Rectal smooth muscle tissue (tissue), 1 donor: ENCODE results near the gene LIMA1.
A peak's percentile ranks its signal among the peaks of the same experiment; 100 is the strongest.

Experiments used
- H3K27ac ChIP-seq: one replicate; pipeline ENCODE4 v1.7.0; 2013; ENCODE audit warnings: low read depth, low read length, inconsistent platforms
- H3K27me3 ChIP-seq: one replicate; pipeline ENCODE4 v1.7.0; 2013; ENCODE audit warnings: low read length; ENCODE audit not compliant: control insufficient read depth, insufficient read depth
- H3K36me3 ChIP-seq: one replicate; pipeline ENCODE4 v1.7.0; 2013; ENCODE audit warnings: low read length; ENCODE audit not compliant: control insufficient read depth, insufficient read depth
- H3K4me1 ChIP-seq: one replicate; pipeline ENCODE4 v1.7.0; 2013; ENCODE audit warnings: low read length; ENCODE audit not compliant: control insufficient read depth, insufficient read depth
- H3K4me3 ChIP-seq: one replicate; pipeline ENCODE4 v1.7.0; 2013; ENCODE audit warnings: low read length
- H3K9ac ChIP-seq: one replicate; pipeline ENCODE4 v1.7.0; 2013; ENCODE audit warnings: low read length

LIMA1 gene

DNA sequence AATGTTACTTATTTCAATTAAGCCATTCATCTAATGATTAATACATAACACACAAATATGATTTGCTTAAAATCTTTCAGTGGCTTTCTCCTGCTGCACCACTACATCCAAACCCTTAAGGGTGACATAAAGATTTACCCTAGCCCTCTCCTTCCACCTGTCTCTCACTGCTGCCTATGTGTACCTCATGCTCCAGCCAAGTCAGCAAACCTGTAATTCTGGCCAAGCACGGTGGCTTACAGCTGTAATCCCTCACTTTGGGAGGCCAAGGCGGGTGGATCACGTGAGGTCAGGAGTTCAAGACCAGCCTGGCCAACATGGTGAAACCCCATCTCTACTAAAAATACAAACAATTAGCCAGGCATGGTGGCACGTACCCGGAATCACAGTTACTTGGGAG, 84.5 kb downstream of the LIMA1 start:
- Histone ChIP-seq H3K9ac (no peak overlapping the region), H3K36me3 (peaks cover 9% of the 10 kb centered on the region), H3K27ac (no peak overlapping the region), H3K27me3 (no peaks in the 10 kb centered on the region), H3K4me3 (no peak overlapping the region), H3K4me1 (no peaks in the 10 kb centered on the region)

DNA sequence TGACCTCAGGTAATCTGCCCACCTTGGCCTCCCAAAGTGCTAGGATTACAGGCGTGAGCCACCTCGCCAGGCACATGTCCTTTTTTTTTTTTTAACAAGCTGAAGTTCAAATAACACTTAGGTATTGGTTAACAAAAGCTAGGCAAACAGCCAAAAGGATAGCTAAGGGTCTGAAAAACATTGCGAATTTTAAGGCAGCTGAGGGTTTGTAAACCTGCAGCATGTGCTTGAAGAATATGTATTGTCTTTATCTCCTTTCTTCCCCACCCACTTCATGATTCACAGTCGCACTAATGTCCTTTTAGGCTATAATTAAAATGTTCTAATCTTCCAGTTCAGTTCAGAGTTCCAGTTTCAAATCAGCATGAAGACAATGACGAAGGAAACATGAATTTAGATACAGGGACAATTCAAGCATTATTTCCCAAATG, 86.0 kb downstream of the LIMA1 start:
- Histone ChIP-seq H3K36me3 (peaks cover 5% of the 10 kb centered on the region), H3K27me3 (no peaks in the 10 kb centered on the region), H3K4me1 (no peaks in the 10 kb centered on the region), H3K4me3 (no peak overlapping the region), H3K9ac (no peak overlapping the region), H3K27ac (no peak overlapping the region)

DNA sequence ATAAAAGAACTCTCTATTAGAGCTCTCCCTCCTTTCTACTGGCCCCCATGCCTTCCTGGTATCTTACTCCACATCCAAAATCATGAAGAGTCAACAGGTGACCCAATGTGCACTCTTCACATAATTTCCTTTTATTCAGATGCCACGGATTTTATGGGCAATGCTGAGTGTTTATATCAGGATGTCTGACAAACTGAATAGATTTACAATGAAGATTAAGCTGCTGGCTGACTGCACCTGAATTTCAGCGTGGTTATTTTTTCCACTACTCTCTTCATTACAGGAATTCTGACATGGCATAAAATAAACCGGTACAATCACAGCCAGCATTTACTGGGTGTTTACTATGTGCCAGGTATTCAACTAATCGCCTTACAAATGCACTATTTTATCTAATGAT, 86.8 kb downstream of the LIMA1 start:
- peaks cover 3% of the 10 kb centered on the region for H3K36me3 ChIP-seq
- H3K27me3 ChIP-seq: no peaks in the 10 kb centered on the region
- no peak overlapping the region for H3K4me3 ChIP-seq
- no peak overlapping the region for H3K9ac ChIP-seq
- H3K4me1 ChIP-seq: no peaks in the 10 kb centered on the region
- H3K27ac ChIP-seq: no peak overlapping the region

DNA sequence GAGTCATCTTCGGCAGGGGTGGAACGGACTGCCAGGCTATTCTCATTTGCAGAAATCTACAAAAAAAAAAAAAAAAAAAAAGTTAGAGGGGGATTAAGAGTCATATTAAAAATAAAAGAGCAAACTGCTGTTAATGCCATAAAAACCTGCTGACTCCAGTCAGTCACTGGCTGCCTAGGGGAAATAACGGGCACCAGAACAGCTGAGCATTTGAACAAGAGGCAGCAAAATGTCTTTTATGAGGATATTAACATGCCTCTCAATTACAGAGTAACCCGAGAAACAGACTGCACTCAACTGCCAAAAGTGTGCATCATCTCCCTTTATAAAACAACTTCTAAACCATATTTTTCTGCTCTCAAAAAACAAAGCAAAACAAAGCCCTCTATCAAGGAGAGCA, 87.5 kb downstream of the LIMA1 start:
- no peaks in the 10 kb centered on the region for H3K4me1 ChIP-seq
- H3K9ac ChIP-seq: no peak overlapping the region
- no peak overlapping the region for H3K4me3 ChIP-seq
- no peaks in the 10 kb centered on the region for H3K27me3 ChIP-seq
- H3K27ac ChIP-seq: no peak overlapping the region
- H3K36me3 ChIP-seq: peaks cover under 1% of the 10 kb centered on the region

DNA sequence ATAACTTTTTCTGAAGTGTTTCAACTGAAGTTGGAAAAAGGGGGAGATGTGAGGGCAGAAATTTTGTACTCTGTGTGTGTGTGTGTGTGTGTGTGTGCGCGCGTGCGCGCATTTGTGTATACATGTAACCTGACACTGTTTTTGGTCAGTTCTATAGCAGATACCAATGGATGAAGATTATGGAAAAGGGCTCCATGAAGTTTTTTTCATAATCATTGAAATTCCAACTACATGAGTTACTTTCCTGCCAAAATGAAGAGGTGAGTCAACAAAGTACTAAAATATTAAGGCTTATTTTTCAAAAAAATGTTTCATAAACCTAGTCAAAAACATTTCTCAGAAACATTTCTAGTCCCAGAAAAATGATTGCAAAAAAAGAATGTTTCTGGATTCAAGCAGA, 90.4 kb downstream of the LIMA1 start:
- Histone ChIP-seq H3K27ac (no peak overlapping the region), H3K9ac (no peak overlapping the region), H3K4me3 (no peak overlapping the region), H3K36me3 (peaks cover 5% of the 10 kb centered on the region), H3K27me3 (no peaks in the 10 kb centered on the region), H3K4me1 (peaks cover 4% of the 10 kb centered on the region)

DNA sequence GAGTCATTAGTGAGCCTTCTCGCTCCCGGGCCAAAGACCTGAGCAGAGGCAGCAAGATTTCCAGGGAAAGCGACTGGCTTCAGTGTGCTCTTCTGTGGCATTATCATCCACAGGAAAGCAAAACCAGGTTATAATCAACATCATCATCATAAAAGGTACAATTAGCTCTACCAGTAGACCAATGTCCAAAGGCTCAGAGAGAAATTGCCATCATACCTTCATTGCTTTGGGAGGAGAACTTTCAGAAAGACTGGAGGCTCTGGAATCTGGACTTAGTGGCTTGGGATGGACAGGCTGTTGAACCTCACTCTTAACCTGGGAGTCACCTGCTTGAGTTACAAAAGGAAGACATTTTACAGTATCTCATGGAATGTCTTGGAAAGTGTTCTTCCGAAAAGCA, 91.1 kb downstream of the LIMA1 start:
- peaks cover 5% of the 10 kb centered on the region for H3K36me3 ChIP-seq
- no peak overlapping the region for H3K27ac ChIP-seq

DNA sequence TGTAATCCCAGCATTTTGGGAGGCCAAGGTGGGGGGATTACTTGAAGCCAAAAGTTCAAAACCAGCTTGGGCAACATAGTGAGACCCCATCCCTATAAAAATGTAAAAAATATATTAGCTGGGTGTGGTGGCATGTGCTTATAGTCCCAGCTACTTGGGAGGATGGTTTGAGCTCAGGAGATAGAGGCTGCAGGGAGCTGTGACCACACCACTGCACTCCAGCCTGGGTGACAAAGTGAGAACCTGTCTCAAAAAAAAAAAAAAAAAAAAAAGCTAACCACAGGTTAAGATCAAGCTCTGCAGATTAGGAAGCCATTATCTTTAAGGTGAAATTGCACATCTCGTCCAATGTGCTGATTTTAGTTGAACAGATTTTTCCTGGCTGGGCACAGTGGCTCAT, 92.5 kb downstream of the LIMA1 start:
- H3K36me3 ChIP-seq: peaks cover 5% of the 10 kb centered on the region
- no peaks in the 10 kb centered on the region for H3K27me3 ChIP-seq
- H3K4me1 ChIP-seq: peaks cover 4% of the 10 kb centered on the region
- H3K4me3 ChIP-seq: no peak overlapping the region
- no peak overlapping the region for H3K27ac ChIP-seq
- H3K9ac ChIP-seq: no peak overlapping the region

More for the DNA sequence above, 91.1 kb downstream of the LIMA1 start:
- Histone ChIP-seq H3K27me3 (no peaks in the 10 kb centered on the region), H3K9ac (no peak overlapping the region), H3K4me1 (peaks cover 4% of the 10 kb centered on the region), H3K4me3 (no peak overlapping the region)

DNA sequence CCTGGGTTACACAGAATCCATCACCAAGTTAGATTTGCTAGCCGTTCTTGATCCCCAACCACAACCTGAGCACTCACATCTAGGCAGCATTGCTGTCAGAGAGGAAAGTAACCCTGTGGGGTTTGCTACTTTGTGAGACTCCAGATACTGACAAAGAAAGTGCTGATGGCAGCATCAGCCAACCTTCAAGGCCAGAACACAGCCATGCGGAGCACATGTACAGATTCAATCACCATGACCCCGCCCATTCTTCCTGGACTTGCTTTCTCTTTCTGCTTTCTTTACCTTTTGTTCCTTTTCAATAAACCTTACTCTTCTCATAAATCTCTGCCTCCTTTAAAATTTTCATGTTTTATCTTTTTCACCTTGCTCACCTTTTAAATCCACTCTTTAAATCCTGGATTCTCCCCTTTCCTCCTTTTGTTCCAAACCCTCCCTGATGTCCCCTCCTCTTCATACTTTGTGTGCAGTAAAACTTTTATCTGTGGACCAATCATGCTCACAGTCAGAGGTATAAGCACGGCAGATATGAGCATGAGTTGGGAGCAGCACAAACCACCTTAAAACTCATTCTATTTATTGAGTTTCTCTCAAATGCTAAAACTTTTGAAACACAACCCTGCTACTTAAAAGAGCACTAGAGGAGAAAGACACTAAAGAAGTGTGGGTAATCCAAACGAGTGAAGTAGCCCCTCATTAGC, 94.3 kb downstream of the LIMA1 start:
- H3K27ac ChIP-seq: peak overlapping the region; percentile 34
- H3K9ac ChIP-seq: no peak overlapping the region
- peaks cover 4% of the 10 kb centered on the region for H3K4me1 ChIP-seq
- peaks cover 5% of the 10 kb centered on the region for H3K36me3 ChIP-seq
- H3K27me3 ChIP-seq: no peaks in the 10 kb centered on the region
- H3K4me3 ChIP-seq: no peak overlapping the region

DNA sequence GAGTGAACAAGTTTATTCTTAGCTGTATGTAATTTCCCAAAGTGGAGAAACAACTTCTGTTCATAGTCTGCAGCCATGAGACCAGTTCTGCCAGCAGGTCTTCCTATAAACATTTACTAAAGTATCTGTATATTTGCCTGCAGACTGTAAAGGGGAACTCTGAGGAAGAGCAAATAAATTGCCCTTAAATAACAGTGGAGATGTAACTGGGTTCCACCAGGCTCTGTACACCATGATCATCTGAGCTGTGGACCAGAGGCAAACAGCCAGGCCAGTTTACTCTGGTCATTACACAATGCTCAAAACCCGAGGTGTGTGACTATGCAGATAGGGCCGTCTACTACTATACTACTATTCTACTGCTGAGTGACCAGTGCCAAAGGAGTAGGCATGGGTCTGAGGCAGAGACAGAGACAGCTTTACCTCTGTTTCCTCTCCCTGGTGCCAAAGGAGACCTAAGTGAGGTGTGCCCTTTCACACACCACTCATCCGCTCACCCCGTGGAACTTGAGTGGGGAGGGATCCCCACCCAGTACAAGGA, 95.0 kb downstream of the LIMA1 start:
- Histone ChIP-seq H3K4me1 (peaks cover 4% of the 10 kb centered on the region), H3K4me3 (no peak overlapping the region), H3K27me3 (no peaks in the 10 kb centered on the region), H3K36me3 (peaks cover 5% of the 10 kb centered on the region), H3K9ac (no peak overlapping the region), H3K27ac (peak overlapping the region; percentile 34)

DNA sequence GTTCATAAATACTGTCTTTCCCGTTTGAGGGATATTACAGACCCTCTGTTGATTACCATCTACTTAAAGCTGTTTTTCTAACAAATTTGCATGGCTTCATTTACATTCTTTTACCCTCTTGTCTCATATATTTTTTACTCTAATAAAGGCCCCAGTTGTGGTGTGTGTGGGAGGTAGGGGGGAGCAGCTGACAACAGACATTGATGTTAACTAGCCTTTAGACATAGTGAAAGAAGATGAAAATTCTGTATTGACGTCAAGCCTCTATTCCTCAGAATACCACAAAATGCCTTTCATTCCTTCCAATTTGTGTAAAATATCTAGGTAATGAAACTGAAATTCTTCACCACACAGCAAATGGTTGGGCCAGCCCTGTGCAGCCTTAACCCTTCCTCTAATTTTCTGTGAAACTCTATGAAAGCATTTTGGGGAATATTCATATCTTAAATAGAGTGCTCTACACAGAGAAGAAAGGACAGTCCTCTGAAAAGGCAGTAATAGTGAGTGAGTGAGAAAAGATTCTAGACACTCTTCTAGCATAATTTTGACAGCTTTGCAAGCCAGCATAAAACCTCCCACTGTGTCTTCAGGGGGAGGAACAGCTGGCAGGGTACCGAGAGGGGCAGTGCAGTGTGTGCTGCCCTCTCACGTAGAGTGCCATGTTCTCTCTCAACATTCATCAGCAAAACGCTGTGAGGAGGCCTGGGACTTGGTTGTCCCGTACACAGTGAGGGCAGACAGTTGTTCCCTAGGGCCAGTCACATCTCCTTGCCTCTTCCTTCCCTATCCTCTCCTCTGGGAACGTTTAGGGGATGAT, 96.0 kb downstream of the LIMA1 start:
- H3K27ac ChIP-seq: no peak overlapping the region

DNA sequence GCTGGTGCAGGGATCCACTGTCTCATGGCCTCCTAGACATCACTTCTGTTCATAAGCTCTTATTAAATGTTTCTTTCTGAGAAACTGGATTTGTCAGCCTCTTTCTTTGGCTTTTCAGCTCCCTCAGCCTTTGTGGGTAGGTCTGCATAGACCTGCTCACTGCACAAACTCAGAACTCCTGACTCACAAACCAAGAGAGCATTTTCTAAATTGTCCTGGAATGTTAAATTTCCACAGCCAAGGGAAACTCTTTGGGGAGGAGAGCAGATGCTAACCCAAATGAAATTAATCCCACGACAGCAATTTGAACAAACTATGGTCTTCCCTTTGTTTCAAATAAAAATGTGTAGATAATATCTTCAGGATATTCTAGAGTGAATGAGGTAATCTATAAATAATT, 96.6 kb downstream of the LIMA1 start:
- H3K9ac ChIP-seq: no peak overlapping the region
- no peak overlapping the region for H3K4me3 ChIP-seq
- peaks cover 4% of the 10 kb centered on the region for H3K4me1 ChIP-seq
- H3K36me3 ChIP-seq: peaks cover 5% of the 10 kb centered on the region
- no peak overlapping the region for H3K27ac ChIP-seq
- no peaks in the 10 kb centered on the region for H3K27me3 ChIP-seq

More for the DNA sequence above, 96.0 kb downstream of the LIMA1 start:
- no peaks in the 10 kb centered on the region for H3K27me3 ChIP-seq
- H3K4me1 ChIP-seq: peaks cover 4% of the 10 kb centered on the region
- no peak overlapping the region for H3K9ac ChIP-seq
- H3K4me3 ChIP-seq: no peak overlapping the region
- H3K36me3 ChIP-seq: peaks cover 5% of the 10 kb centered on the region

DNA sequence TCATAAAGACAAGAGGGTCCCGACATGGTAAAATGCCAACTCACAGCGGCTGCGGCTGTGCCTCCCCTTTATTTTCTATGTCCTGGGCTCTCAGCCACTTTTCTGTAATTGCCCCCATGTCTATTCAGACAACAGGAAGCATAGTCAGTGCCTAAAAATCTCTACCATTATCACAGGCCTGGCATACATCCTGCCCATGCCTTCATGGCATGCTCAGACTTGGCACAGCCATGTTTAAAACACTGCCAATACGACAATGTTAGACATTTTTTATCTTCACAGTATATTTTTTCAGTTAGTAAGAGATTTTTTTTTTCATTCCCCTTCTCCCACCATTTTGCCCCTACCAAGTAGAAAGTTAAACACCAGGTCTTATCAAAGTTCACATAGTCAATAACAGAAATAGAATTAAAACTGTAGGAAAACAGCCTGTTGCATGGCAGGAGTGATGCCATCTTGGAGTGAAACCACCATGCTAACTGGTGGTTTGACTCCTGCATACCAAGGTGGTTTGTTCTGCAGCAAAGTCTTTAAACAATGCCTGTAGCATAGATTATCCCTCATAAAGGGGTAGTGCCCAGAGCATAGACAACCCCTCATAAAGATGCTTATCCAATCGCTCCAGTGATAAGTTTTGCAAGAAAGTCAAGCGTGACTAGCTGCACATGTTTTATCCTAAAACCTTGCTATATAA, 97.2 kb downstream of the LIMA1 start:
- H3K4me1 ChIP-seq: peaks cover 4% of the 10 kb centered on the region
- H3K4me3 ChIP-seq: no peak overlapping the region
- no peak overlapping the region for H3K9ac ChIP-seq
- H3K36me3 ChIP-seq: peaks cover 5% of the 10 kb centered on the region
- H3K27me3 ChIP-seq: no peaks in the 10 kb centered on the region
- no peak overlapping the region for H3K27ac ChIP-seq
